ENCODE measurements around the gene PITPNB. TPM values are rescaled to one million over a fixed set of nuclear protein-coding genes. Genes with fewer than 3 reads are reported as not detected.

Gene PITPNB
- total RNA-seq, 1 experiment from 2014 or later, result 70.7 TPM

- DNase-seq (ENCODE audit: low spot score), result no peak
- TF ChIP-seq KAT7 (CRISPR knock-in tag; IDR thresholded peaks at IDR 0.05; ENCODE audit: borderline replicate concordance) (no peak), ZNF423 (CRISPR knock-in tag; IDR thresholded peaks at IDR 0.05) (no peak), AR (CRISPR knock-in tag; IDR thresholded peaks at IDR 0.05) (no peak), TEAD4 (CRISPR knock-in tag; IDR thresholded peaks at IDR 0.05) (no peak)
- TF ChIP-seq, protein P1, sequence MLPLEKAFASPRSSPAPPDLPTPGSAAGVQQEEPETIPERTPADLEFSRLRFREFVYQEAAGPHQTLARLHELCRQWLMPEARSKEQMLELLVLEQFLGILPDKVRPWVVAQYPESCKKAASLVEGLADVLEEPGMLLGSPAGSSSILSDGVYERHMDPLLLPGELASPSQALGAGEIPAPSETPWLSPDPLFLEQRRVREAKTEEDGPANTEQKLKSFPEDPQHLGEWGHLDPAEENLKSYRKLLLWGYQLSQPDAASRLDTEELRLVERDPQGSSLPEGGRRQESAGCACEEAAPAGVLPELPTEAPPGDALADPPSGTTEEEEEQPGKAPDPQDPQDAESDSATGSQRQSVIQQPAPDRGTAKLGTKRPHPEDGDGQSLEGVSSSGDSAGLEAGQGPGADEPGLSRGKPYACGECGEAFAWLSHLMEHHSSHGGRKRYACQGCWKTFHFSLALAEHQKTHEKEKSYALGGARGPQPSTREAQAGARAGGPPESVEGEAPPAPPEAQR (CRISPR knock-in tag; IDR thresholded peaks at IDR 0.05), result no peak
- ChIA-PET CTCF (no interaction called here), POLR2A (no interaction called here)
- Mint-ChIP-seq H3K27ac (no peak overlapping the region; the same call in 1 of the 2 replicates), H3K4me1 (peaks cover 51% of the 10 kb centered on the region), H3K27me3 (ENCODE audit: low read depth) (no peaks in the 10 kb centered on the region), H3K36me3 (peaks cover 54% of the 10 kb centered on the region), H3K4me3 (no peak overlapping the region), H3K9me3 (no peaks in the 10 kb centered on the region)
- ATAC-seq, result no peak
Observed at GRCh38 chr22:27853424-27853823, 65.6 kb downstream of the PITPNB start.

DNA sequence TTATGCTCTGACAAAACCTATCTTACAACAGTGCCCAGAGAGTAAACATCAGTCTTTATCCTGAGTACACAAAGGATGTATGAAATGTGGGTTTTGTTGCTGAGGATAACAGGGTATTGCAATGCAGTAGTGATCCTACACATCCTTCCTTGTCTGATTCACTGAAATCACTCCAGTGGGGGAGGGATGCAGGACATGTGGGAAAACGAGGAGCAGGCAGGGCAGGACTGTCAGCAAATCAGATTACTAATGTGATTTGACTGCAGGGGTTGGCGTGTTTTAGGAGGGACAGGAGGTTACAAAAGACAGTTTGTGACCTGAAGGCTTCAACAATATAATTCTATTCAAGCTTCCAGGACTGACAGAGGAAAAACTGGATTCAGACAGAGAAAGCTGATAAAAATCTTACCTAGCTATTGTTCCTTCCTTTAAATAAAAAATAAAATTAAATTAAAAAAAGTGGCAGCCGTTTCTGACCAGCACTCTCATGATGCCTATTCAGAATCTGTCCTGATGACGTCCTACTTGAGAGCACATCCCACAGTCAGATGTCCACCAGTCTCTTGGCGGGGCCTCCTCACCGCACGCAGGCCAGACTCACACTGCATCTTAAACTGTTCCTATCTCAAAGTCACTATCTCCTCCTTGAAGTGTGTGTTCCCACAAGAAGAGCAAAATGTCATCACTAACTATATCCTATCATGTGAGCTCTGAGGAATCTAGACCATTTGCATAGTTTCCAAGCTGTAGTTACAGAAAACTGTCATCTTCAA lies 66.9 kb downstream of the PITPNB start:
- Mint-ChIP-seq H3K27ac (peak overlapping the region; percentile 53), H3K4me1 (peaks cover 55% of the 10 kb centered on the region), H3K4me3 (no peak overlapping the region), H3K27me3 (ENCODE audit: low read depth) (no peaks in the 10 kb centered on the region), H3K36me3 (peaks cover 42% of the 10 kb centered on the region), H3K9me3 (no peaks in the 10 kb centered on the region)
- DNase-seq (ENCODE audit: low spot score) (no peak), ATAC-seq (no peak)
- ChIA-PET POLR2A (no interaction called here), CTCF (interaction anchor here (0.7 to 1.0 kb wide), 2 partner anchors 31 to 157 kb away, joined by 3 read pairs; no protein-coding TSS in a partner anchor)
- TF ChIP-seq SMAD4 (CRISPR knock-in tag; IDR thresholded peaks at IDR 0.05) (no peak), ZNF219 (CRISPR knock-in tag; IDR thresholded peaks at IDR 0.05; ENCODE audit: borderline replicate concordance) (no peak), GTF2I (CRISPR knock-in tag; conservative IDR thresholded peaks at IDR 0.05) (no peak), RORB (CRISPR knock-in tag; IDR thresholded peaks at IDR 0.05) (no peak), ZNF232 (CRISPR knock-in tag; IDR thresholded peaks at IDR 0.05) (no peak), OVOL2 (CRISPR knock-in tag; IDR thresholded peaks at IDR 0.05; ENCODE audit: borderline replicate concordance) (no peak), ZNF317 (CRISPR knock-in tag; IDR thresholded peaks at IDR 0.05; ENCODE audit: borderline replicate concordance, low read depth) (no peak), JAZF1 (CRISPR knock-in tag; IDR thresholded peaks at IDR 0.05) (no peak), SMAD3 (CRISPR knock-in tag; IDR thresholded peaks at IDR 0.05; ENCODE audit: borderline replicate concordance) (no peak), NFATC4 (CRISPR knock-in tag; IDR thresholded peaks at IDR 0.05) (no peak), ATF1 (CRISPR knock-in tag; IDR thresholded peaks at IDR 0.05) (no peak), E2F4 (CRISPR knock-in tag; IDR thresholded peaks at IDR 0.05; ENCODE audit: borderline replicate concordance, low read depth) (no peak), ATF6 (CRISPR knock-in tag; IDR thresholded peaks at IDR 0.05) (no peak), ZNF281 (CRISPR knock-in tag; IDR thresholded peaks at IDR 0.05) (no peak), GRHL2 (CRISPR knock-in tag; IDR thresholded peaks at IDR 0.05; ENCODE audit: insufficient replicate concordance, severe bottlenecking) (no peak), FOXK1 (CRISPR knock-in tag; IDR thresholded peaks at IDR 0.05) (no peak)
- TF ChIP-seq, protein P2, sequence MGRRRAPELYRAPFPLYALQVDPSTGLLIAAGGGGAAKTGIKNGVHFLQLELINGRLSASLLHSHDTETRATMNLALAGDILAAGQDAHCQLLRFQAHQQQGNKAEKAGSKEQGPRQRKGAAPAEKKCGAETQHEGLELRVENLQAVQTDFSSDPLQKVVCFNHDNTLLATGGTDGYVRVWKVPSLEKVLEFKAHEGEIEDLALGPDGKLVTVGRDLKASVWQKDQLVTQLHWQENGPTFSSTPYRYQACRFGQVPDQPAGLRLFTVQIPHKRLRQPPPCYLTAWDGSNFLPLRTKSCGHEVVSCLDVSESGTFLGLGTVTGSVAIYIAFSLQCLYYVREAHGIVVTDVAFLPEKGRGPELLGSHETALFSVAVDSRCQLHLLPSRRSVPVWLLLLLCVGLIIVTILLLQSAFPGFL (CRISPR knock-in tag; IDR thresholded peaks at IDR 0.05; ENCODE audit: borderline replicate concordance), result no peak

Measured in WTC11 (cell line).